Activated T-helper 2 cell treated with anti-CD3 and anti-CD28 coated beads, Interferon-gamma antibody, Interleukin-2, Interleukin-4, amounts not matched to agents 10 μg/mL and 5 μg/mL and 100 μg/mL, durations not matched to agents 14 hours and 24 hours and 36 hours (primary cell): Measurements from ENCODE around the gene PRSS21. TPM values are rescaled to one million over a fixed set of nuclear protein-coding genes. Genes with fewer than 3 reads are reported as not detected.

Experiments used
- DNase-seq: peaks from one replicate; pipeline ENCODE4 v3.0.0; 2021; ENCODE audit warnings: low spot score
- H3K27ac Mint-ChIP-seq: one replicate; pipeline ENCODE4 v1.8.0; 2021; ENCODE audit warnings: mixed read lengths
- H3K27me3 Mint-ChIP-seq: one replicate; pipeline ENCODE4 v1.8.0; 2021; ENCODE audit warnings: low read depth, mixed read lengths
- H3K36me3 Mint-ChIP-seq: one replicate; pipeline ENCODE4 v1.8.0; 2021; ENCODE audit warnings: low read depth, mixed read lengths
- H3K4me1 Mint-ChIP-seq: one replicate; pipeline ENCODE4 v1.8.0; 2021; ENCODE audit warnings: low read depth, mixed read lengths
- H3K4me3 Mint-ChIP-seq: one replicate; pipeline ENCODE4 v1.8.0; 2021; ENCODE audit warnings: low read depth, mild to moderate bottlenecking, moderate library complexity, mixed read lengths
- H3K9me3 Mint-ChIP-seq: one replicate; pipeline ENCODE4 v1.8.0; 2021; ENCODE audit warnings: mixed read lengths
- intact Hi-C: fragments of 100-400 bp; cut with micrococcal nuclease; formaldehyde crosslinking; loops from one replicate; pipeline ENCODE4 v1.15.1; 2023
- total RNA-seq: library from RNA; stranded (reverse); gene quantifications from 2 replicates; pipeline ENCODE4 v1.2.3, GENCODE V29; 2022

The PRSS21 gene
- total RNA-seq, 1 donor from 2014 or later: 11.5 TPM

DNA sequence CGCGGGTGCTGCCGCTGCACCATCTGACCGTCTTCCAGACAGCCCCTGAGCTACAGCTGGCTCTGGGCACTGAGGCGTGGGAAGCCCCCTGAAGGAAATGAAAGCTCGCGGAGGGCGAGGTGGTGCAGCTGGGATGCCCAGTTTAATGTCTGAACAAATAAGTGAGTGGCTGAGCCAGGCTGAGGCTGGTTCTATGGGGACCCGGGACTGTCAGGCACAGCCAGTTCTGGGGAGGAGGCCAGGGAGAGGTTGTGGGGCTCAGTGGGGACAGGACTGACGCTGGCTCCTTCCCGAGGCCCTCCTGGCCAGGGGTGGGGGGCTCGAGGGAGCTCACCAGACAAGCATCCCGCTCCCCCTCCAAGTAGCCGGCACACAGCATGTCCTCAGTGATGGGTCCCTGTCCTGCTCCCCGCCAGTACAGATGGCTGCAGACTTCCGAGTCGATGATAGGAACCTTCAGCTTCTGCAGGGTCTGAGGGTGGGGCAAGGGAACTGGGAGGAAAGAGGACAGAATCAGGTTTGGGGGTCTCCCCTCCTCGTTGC lies 36.6 kb downstream of the PRSS21 start:
- H3K4me3 Mint-ChIP-seq: no peak overlapping the region
- no peak overlapping the region for H3K27ac Mint-ChIP-seq
- H3K36me3 Mint-ChIP-seq: peaks cover 4% of the 10 kb centered on the region
- H3K9me3 Mint-ChIP-seq: peaks cover 11% of the 10 kb centered on the region
- no peak for DNase-seq
- H3K4me1 Mint-ChIP-seq: peaks cover 6% of the 10 kb centered on the region
- intact Hi-C loops: no loop called here
- H3K27me3 Mint-ChIP-seq: peaks cover 12% of the 10 kb centered on the region

DNA sequence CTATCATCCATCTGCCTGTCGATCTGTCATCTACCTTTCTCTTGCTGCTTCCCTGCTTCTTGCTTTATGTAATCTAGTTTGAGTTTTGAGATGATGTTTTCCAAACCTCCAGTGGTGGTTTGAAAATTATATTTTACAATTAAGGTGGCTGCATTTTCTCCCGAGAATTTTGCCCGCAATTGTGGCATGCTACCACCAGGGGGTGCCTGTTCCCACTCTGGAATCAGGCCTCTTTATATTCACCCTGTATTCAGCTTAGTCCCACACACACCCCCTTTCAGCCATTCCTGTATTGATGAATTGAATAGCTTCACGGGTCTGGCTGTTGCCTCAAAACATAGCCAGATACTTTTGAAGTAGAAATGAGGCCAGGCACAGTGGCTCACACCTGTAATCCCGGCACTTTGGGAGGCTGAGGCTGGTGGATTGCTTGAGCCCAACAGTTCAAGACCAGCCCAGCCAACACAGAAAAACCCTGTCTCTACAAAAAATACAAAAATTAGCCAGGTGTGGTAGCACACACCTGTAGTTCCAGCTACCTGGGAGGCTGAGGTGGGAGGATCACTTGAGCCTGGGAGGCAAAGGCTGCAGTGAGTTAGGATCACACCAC lies 37.8 kb downstream of the PRSS21 start:
- no peak for DNase-seq
- H3K27me3 Mint-ChIP-seq: peaks cover 4% of the 10 kb centered on the region
- peaks cover 11% of the 10 kb centered on the region for H3K9me3 Mint-ChIP-seq

DNA sequence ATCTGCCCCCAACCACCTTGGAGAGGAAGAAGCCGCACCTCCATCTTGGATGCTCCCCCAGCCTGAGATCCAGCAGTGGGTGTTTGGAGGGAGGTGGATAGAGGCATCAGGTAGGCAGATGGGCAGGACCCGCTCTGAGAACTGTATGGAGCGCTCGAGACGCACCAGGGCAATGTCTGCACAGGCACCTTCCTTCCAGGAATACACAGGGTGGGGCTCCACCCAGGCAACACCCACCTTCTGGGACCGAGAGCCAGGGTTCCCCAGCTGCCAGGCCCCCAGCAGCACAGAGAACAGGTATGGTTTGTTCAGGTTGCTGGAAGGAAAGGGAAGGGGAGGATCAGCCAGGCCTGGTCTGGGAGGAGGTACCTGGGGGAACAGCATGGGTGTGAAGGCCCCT lies 38.5 kb downstream of the PRSS21 start:
- Mint-ChIP-seq H3K4me3 (no peak overlapping the region), H3K4me1 (peaks cover 2% of the 10 kb centered on the region), H3K27ac (no peak overlapping the region), H3K9me3 (peaks cover 11% of the 10 kb centered on the region), H3K36me3 (peaks cover 4% of the 10 kb centered on the region), H3K27me3 (peaks cover 3% of the 10 kb centered on the region)
- no peak for DNase-seq
- intact Hi-C loops: no loop called here

More for the DNA sequence above, 37.8 kb downstream of the PRSS21 start:
- H3K4me1 Mint-ChIP-seq: peaks cover 2% of the 10 kb centered on the region
- intact Hi-C loops: no loop called here
- H3K36me3 Mint-ChIP-seq: peaks cover 4% of the 10 kb centered on the region
- H3K27ac Mint-ChIP-seq: no peak overlapping the region
- no peak overlapping the region for H3K4me3 Mint-ChIP-seq

DNA sequence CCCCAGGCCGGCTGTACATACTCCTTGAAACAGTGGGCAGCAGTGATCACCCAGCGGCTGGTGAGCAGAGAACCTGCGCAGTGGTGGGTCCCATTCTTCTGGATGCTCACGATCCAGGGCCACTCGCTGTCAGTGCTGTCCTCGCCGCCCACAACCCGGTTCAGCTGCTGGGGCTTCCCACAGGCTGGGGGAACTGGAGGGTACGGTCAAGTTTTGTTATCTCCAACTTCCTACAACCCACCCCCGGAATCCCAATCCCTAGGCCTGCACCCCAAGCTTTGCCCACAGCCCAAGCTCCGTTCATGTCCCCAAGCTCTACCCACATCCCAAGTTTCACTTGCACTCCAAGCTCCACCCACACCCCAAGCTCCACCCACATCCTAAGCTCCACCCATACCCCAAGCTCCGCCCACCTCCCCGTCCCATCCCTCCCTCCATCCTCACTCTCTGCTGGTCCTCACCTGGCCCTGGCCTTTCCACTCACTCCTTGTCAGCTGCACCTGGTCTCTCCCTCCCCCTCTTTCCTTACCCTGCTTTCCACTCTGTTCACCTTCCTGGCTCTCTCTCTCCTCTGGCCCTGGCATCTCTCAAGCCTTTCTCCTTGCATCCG lies 39.1 kb downstream of the PRSS21 start:
- peaks cover 3% of the 10 kb centered on the region for H3K27me3 Mint-ChIP-seq
- H3K36me3 Mint-ChIP-seq: peaks cover 4% of the 10 kb centered on the region
- peaks cover 2% of the 10 kb centered on the region for H3K4me1 Mint-ChIP-seq
- intact Hi-C loops: no loop called here
- DNase-seq: no peak
- H3K4me3 Mint-ChIP-seq: no peak overlapping the region
- no peak overlapping the region for H3K27ac Mint-ChIP-seq
- peaks cover 14% of the 10 kb centered on the region for H3K9me3 Mint-ChIP-seq

GRCh38 chr16:2856686-2857450 lies 39.8 kb downstream of the PRSS21 start:
- H3K4me1 Mint-ChIP-seq: peaks cover 2% of the 10 kb centered on the region
- peaks cover 16% of the 10 kb centered on the region for H3K9me3 Mint-ChIP-seq
- H3K36me3 Mint-ChIP-seq: peaks cover 4% of the 10 kb centered on the region
- no peak for DNase-seq
- intact Hi-C loops: no loop called here
- peaks cover 3% of the 10 kb centered on the region for H3K27me3 Mint-ChIP-seq
- no peak overlapping the region for H3K27ac Mint-ChIP-seq
- H3K4me3 Mint-ChIP-seq: no peak overlapping the region

DNA sequence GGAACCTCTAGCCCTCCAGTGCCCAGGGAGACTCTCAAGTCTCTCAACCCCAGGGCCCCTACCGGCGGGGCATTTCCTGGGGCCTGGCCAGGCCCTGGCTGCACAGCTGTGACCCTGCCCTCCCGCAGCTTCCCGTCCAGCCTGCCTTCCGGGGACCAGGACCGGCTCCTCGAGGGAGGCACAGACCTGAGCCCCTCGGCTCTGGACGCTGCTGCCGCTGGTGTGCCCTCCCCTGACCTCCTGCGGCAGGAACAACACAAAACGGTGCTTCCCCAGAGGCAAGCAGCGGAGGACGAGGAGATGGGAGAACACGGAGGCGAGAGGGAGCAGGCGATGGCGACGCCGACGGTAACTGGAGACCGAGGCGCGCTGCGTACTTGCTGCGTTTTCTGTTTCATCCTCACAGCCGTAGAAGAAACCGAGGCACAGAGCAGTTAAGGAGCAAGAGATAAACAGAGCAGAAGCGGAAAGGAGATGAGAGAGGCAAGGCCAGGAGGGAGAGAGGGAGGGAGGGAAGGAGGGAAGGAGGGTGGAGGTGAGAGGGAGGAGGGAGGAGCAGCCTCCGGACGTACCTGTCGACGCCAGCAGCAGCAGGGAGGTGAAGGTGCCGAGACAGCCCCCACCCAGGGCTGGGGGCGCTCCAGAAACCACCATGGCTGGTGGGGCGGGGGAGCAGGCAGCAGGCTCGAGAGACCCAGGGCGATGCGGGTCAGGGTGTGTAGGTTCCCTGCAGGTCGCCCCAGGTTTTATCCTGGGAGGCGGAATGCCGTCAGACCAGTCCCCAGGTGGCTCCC lies 40.6 kb downstream of the PRSS21 start, which contains the start of gene PRSS22:
PRSS22 (minus strand) TSS at position 720 of the 794 bp plus-strand sequence; CDS start at position 654, 66 bp downstream.
- peaks cover 4% of the 10 kb centered on the region for H3K36me3 Mint-ChIP-seq
- no peak within 1 kb of the TSS for H3K27ac Mint-ChIP-seq
- peaks cover 16% of the 10 kb centered on the region for H3K9me3 Mint-ChIP-seq
- intact Hi-C loops: no loop called here
- peak within 1 kb of the TSS; percentile 62 for H3K4me3 Mint-ChIP-seq
- peaks cover 3% of the 10 kb centered on the region for H3K27me3 Mint-ChIP-seq
- DNase-seq: no peak
- peaks cover 2% of the 10 kb centered on the region for H3K4me1 Mint-ChIP-seq

DNA sequence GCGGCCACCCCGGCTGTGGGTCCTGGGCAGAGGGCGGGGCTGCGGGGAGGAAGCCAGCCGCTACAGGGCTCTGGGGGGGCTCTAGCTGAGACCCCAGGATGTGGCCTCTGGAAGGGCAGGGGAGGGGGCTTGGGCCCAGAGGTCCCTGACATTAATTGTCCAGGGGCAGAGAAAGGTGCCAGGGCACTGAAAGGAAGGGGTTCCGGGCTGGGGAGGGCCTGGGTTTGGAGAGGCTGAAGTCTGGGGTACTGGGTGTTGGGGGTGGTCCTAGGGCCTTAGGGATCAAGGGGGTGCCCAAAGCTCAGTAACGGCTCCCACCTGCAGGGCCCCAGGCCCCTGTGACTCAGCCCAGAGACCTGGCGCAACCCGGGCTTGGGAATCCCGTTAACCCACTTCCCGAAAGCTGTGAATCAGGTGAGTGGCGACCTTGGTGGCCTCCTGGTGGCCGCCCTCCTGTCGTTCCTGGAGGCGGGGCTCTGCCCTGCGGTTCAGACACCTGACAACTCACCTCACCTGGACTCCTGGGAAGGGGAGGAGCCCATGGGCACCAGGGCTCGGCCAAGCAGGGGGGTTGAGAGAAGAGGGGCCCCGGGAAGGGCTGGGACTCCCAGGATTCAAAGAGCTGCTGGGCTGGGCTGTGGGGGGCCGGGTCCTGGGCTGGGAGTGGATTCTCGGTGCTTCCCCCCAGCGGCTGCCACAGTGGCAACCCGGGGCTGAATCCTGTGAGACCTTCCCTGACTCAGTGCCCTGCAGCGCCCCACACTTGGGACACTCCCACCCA lies 41.4 kb downstream of the PRSS21 start:
- H3K9me3 Mint-ChIP-seq: peaks cover 16% of the 10 kb centered on the region
- H3K4me3 Mint-ChIP-seq: no peak overlapping the region
- DNase-seq: no peak
- H3K36me3 Mint-ChIP-seq: peaks cover 4% of the 10 kb centered on the region
- H3K27ac Mint-ChIP-seq: no peak overlapping the region
- peaks cover 2% of the 10 kb centered on the region for H3K4me1 Mint-ChIP-seq
- H3K27me3 Mint-ChIP-seq: peaks cover 3% of the 10 kb centered on the region
- intact Hi-C loops: no loop called here

- H3K27ac Mint-ChIP-seq: no peak overlapping the region
- no peaks in the 10 kb centered on the region for H3K36me3 Mint-ChIP-seq
- intact Hi-C loops: loop anchor here (10.0 kb wide), 1 partner anchor 105 kb away; the partner anchor contains the start of gene SRRM2
Observed at GRCh38 chr16:2859686-2860265, 42.7 kb downstream of the PRSS21 start.

DNA sequence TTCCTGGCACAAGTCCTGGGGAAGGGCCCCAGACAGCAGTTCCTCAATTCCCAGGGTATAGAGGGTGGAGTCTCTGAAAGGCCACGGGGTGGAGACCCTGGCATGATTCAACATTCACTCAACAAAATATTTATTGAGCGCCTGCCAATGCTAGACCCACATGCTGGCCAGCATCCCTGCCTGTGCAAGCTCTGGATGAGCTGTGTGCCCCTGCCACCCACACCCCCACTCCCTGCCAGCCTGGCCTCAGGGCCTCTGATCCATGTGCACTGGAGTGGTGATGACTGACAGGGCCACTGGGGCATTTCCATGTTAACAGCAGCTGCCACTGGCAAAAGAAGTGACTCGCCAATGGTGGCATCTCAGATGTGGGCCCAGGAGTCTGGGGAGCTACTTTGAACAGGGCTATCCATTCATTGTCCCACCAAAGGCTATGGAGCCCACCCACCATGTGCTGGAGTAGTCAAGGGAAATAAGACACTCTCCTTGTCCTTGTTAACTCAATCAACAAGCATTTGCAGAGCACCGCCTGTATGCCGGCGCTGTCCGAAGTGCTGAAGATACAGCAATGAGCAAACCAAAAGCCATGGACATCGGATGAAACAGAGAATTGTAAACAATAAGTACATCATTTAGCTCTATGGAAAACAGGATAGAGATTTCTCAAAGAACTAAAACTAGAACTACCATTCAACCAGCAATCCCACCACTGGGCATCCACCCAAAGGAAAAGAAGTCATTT lies 44.0 kb downstream of the PRSS21 start:
- H3K36me3 Mint-ChIP-seq: no peaks in the 10 kb centered on the region
- H3K27me3 Mint-ChIP-seq: peaks cover 3% of the 10 kb centered on the region
- H3K4me3 Mint-ChIP-seq: no peak overlapping the region
- no peak for DNase-seq
- intact Hi-C loops: loop anchor here (10.0 kb wide), 1 partner anchor 106 kb away; the partner anchor contains the start of gene SRRM2
- no peak overlapping the region for H3K27ac Mint-ChIP-seq
- peaks cover 2% of the 10 kb centered on the region for H3K4me1 Mint-ChIP-seq
- peaks cover 5% of the 10 kb centered on the region for H3K9me3 Mint-ChIP-seq

More at GRCh38 chr16:2859686-2860265, 42.7 kb downstream of the PRSS21 start:
- Mint-ChIP-seq H3K27me3 (peaks cover 3% of the 10 kb centered on the region), H3K4me3 (no peak overlapping the region), H3K9me3 (peaks cover 6% of the 10 kb centered on the region), H3K4me1 (peaks cover 2% of the 10 kb centered on the region)
- no peak for DNase-seq

DNA sequence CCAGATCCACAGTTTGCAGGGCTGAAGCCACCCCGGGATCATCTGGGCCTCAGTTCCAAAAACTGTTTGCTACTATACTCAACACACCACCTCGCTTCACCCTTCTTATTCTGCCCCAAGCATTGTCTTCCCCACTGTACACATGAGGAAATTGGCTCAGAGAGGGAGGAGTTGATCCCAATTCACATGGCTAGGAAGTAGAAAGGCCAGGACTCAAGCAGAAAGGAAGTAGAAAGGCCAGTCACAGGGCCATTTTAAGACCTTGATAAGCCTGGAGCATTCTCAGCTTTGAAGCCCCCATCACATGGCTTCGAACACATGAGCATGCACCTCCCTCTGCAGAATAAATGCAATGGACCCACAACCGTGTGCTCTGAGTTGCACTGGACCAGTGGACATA lies 48.6 kb downstream of the PRSS21 start:
- H3K4me3 Mint-ChIP-seq: no peak overlapping the region
- H3K36me3 Mint-ChIP-seq: no peaks in the 10 kb centered on the region
- no peak overlapping the region for H3K27ac Mint-ChIP-seq
- intact Hi-C loops: loop anchor here (10.0 kb wide), 1 partner anchor 111 kb away; the partner anchor contains the start of gene SRRM2
- H3K4me1 Mint-ChIP-seq: peaks cover 10% of the 10 kb centered on the region
- H3K9me3 Mint-ChIP-seq: peaks cover 5% of the 10 kb centered on the region
- DNase-seq: no peak
- no peaks in the 10 kb centered on the region for H3K27me3 Mint-ChIP-seq

- Mint-ChIP-seq H3K27ac (no peak overlapping the region), H3K27me3 (no peaks in the 10 kb centered on the region), H3K9me3 (no peaks in the 10 kb centered on the region), H3K4me3 (no peak overlapping the region), H3K4me1 (peaks cover 10% of the 10 kb centered on the region), H3K36me3 (no peaks in the 10 kb centered on the region)
- no peak for DNase-seq
- intact Hi-C loops: loop anchor here (10.0 kb wide), 1 partner anchor 112 kb away; the partner anchor contains the start of gene SRRM2
Observed at GRCh38 chr16:2866431-2866830, 49.4 kb downstream of the PRSS21 start.
